Measurements from ENCODE around the gene POLR2I. TPM values are rescaled to one million over a fixed set of nuclear protein-coding genes. Genes with fewer than 3 reads are reported as not detected.
A peak's percentile ranks its signal among the peaks of the same experiment; 100 is the strongest.

The POLR2I gene
- total RNA-seq (2014; rRNA removed; shearing (Covaris generic)) = 68.9 and 105 TPM in 2 replicates

DNA sequence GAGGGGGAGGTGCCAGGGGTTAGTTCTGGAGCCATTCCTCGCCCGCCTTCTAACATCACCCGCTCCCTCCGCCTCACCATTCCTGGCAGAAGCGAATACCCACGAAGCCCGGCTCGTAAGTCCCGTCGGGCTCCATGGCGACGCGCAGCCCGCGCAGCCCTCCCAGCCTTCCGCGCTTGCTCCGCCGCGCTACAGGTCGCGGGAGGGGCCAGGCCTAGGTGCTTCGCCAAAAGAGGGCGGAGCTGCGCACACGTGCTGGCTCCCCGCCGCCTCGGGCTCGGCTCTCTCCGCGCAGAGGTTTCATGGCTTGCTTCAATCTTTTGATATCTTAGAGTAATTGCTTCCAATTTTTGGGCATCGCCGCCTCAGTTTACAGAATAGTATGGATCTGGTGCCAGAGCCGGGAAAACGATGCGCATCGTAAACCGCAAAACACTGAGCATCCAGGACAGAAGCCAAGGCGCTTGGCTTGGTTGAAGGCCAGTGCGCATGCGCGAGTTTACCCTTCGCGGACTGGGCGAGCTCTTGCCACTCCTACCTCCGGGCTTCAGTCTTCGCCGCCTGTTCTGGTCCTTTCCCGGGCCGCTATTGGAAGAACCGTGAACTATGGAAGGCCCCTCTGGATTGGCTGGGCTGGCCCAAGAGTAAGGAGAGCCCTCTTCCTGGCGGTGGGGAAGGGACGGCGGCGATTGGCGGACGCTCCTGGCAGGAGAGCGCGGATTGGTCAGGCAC is at the start of gene POLR2I:
Gene POLR2I, minus strand, starts transcription at position 155 of the 732 bp plus-strand sequence. Its CDS starts 19 bp downstream, at position 136.
- DNase-seq (ENCODE audit: low read depth) = peak; percentile 100

- no peak for DNase-seq (ENCODE audit: low read depth)
These were observed 49.1 kb upstream of the POLR2I start for GRCh38 chr19:36163813-36164212.

DNA sequence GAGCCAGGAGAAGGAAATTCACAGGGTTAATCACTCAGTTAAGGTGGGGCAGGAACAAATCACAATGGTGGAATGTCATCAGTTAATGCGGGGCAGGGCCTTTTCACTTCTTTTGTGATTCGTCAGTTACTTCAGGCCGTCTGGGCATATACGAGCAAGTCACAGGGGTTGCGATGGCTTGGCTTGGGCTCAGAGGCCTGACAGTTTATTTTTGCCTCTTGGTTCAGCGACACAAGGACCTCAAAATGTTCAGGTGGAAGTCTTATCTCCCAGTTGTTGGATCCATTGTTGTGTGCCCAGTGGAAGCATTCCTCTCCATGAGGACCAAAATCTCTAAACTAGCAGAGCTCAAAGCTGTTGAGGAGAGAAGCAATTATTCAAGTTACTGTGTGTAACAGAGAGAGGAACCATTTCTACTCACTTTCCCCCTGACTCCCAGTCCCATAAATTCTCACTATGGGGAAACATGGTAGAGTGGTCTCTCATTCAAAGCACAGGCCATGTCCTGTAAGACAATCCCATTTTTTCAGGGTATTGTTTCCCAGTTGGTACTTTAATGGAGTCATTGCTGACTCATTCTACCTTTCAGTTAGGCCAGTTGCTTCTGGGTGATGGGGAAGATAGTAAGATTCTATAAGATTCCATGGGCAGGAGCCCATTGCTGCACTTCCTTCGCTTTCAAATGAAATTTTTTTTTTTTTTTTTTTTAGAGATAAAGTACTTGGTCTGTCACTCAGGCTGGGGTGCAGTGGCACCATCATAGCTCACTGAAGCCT is 46.3 kb upstream of the POLR2I start:
- DNase-seq (ENCODE audit: low read depth) = no peak

DNA sequence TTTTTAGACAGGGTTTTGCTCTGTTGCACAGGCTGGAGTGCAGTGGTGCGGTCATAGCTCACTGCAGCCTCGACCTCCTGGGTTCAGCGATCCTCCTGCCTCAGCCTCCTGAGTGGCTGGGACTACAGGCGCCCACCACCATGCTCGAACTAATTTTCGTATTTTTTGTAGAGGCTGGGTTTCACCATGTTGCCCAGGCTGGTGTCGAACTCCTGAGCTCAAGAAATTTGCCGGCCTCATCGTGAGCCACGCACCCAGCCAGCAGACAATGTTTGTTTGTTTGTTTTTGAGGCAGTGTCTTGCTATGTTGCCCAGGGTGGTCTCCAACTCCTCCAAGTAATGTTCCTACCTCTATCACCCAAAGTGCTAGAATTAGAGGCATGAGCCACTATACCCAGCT is 38.5 kb upstream of the POLR2I start:
- no peak for DNase-seq (ENCODE audit: low read depth)

DNA sequence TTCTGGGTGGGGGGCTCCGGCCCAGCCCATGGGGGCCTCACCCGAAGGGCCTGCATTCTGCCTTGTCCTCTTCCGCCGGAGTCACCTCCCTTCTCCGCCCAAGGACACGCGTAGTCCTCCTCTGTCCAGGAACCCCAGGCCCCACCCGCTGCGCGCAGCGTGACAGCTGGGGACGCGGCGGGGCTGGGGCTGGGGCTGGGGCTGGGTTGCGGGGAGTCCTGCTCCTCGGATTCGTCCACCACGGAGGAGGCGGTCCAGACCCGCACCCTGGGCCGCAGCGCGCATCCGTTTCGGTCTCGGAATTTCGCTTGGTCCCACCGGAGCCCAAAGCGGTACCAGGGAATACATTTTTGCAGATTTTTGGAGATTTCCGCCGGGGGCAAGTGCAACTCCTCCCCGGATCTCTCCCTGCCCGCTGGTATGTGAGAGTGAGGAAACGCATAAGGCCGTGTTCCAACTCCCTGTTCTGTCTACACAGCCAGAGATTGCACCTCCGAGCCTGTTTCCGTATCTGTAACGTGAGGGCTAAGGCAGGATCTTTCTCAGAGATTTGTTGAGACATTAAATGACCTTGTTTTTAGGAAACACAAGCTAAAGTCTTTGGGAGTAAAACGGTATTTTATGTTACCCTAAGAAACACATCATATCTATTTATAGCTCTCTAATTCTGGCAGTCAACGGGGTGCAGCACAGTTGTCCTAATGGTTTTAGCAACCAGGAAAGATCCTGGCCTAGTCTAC is 37.8 kb upstream of the POLR2I start, which contains the start of gene COX7A1:
Gene COX7A1, minus strand, starts transcription at position 96 of the 740 bp plus-strand sequence. Its CDS starts 40 bp downstream, at position 56.
- no peak for DNase-seq (ENCODE audit: low read depth)

GRCh38 chr19:36152019-36152351 is 37.3 kb upstream of the POLR2I start:
- no peak for DNase-seq (ENCODE audit: low read depth)

- no peak for DNase-seq (ENCODE audit: low read depth)
These were observed 36.7 kb upstream of the POLR2I start for GRCh38 chr19:36151144-36152018.

DNA sequence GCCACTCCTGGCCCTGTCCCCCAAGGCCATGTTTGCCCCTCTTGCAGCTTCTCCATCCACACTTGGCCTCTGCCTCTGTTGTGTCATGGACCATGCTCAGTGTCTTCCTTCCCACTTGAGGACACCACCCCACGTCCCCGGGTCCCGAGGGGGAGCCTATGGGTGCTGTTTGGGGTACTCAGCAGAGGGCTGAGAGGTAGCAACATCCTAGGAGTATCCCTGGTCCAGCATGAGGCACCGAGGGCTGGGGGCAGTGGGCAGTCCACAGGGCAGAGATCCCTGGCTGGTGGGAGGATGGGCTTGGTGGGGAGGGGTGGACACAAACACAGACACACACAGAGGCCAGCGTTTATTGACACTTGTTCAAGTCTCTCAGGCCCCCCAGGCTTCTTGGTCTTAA is 35.9 kb upstream of the POLR2I start:
- no peak for DNase-seq (ENCODE audit: low read depth)

GRCh38 chr19:36149673-36150406 is 35.2 kb upstream of the POLR2I start:
- DNase-seq (ENCODE audit: low read depth) = no peak

GRCh38 chr19:36144624-36145023 is 29.9 kb upstream of the POLR2I start:
- DNase-seq (ENCODE audit: low read depth) = no peak

DNA sequence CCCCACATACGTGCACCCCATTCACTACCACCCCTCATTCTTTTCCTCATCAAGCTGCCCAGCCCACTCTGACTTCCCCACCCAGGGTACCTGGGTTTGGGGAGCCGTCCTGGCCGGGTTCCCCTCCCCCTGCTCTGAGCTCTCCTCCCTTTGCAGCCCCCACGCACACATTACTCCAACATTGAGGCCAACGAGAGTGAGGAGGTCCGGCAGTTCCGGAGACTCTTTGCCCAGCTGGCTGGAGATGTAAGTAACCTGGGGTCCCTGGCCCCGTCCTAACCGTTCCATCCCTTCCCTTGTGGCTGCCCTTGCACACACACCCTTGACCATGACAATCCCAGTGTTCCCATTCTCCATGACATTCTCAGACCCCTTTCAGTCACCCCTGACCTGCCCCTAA is 27.8 kb upstream of the POLR2I start:
- no peak for DNase-seq (ENCODE audit: low read depth)

- DNase-seq (ENCODE audit: low read depth) = no peak
These were observed 27.4 kb upstream of the POLR2I start for GRCh38 chr19:36142046-36142445.

DNA sequence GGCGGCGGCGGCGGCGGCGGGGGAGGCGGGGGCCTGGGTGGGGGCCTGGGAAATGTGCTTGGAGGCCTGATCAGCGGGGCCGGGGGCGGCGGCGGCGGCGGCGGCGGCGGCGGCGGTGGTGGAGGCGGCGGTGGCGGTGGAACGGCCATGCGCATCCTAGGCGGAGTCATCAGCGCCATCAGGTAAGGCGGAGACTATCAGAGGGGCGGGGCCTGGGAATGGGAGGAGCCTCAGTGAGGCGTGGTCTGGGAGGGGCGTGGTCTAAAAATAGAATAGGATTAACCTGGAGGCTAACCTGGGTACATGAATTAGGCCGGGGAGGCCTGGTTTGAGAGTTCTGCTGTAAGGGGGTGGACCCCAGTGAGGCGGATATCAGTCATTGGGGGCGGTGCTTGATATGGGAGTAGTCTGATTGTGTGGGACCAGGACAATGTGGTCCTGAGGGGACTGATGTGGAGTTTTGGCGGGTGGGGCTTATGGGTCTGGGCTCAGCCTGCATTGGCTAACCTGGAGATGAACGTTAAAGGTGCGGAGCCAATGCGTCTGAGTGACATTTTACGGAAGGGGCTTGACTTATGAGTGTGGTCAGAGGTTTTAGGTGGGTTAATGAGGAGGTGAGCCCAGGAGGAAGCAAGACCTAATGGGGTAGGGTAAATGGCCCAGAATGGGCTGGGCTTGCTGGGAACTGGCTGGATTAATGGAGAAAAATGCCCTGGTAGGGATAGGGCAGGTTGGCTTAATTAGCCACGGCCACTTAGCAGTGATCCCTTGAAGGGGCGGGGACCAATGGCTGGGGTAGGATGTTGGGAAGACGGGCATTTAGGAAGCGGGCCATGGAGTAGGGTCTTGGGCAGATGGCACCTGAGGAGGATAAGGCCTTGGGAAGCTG is 26.6 kb upstream of the POLR2I start:
- peak; percentile 91 for DNase-seq (ENCODE audit: low read depth)

DNA sequence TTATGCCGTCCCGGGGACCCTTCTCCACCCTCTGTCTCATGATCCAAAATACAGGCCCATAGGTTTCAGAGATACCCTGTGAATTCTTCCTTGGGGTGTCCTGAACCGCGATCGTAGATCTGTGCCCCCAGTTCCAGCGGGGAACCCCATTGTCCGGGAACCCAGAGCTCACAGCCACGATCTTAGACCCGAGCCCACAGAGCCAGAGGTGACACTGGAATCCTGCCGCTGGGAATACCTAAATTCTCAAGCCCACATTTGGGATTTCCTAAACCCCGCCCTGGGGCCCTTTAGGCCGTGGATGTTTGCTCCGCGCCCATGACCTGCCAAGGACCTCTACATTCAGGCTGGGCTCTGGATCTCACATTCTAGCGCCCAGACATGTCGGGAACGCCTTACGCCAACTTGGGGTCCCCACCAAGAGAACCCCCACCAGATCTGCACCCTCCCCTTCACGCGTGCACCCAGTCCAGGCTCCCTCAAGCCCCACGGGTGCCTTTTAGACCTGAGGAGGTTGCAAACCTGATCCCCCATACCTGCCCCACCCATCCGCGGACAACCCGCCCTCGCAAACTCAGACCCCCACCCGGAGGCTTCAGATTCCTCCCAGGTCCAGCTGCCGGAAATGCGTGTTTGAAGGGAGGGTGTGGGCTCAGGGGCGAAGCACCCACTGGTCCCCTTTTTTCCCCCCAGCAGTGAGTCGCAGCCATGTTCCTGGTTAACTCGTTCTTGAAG is 25.8 kb upstream of the POLR2I start:
- DNase-seq (ENCODE audit: low read depth) = peak; percentile 79

- peak; percentile 99 for DNase-seq (ENCODE audit: low read depth)
These were observed 25.0 kb upstream of the POLR2I start, which contains the start of gene CAPNS1 for GRCh38 chr19:36139473-36140303. TSS of gene CAPNS1 (plus strand) at chr19:36140066. CDS start at chr19:36141012, 946 bp downstream.

- no peak for DNase-seq (ENCODE audit: low read depth)
These were observed 24.4 kb upstream of the POLR2I start for GRCh38 chr19:36139120-36139472.

- peak; percentile 85 for DNase-seq (ENCODE audit: low read depth)
These were observed 22.4 kb upstream of the POLR2I start for GRCh38 chr19:36136964-36137686.

All from Daoy (cell line).